Fibroblast of skin of back (primary cell): Measurements from ENCODE around the gene OCA2.
"Not testable (repeated sequence)": the region's sequence is repeated elsewhere in the genome, so short reads cannot be mapped to it uniquely, and the experiment has no call there.

ENCODE experiments used
- DNase-seq: peaks from one replicate; pipeline ENCODE4 v3.0.0-alpha.2; 2013

The OCA2 gene

GRCh38 chr15:27993996-27994780 lies 104.9 kb downstream of the OCA2 start:
- DNase-seq: no peak

DNA sequence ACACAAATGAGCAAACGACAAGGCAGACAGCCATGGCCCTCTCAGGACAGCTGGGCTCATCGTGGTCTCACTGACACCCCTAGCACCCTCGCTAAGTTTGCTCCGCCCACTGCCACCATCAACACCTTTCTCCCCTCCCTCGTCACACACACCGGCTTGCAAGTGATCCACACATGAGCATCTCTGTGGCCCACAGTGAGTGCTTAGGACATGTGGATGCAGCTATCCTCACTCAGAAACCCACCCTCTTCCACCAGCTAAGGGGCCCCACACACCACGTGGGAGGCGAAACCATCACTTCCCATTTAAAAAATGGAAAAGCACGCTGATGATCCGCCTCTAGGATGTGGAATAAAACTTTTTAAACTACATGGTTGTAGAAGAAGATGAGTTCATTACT lies 105.6 kb downstream of the OCA2 start:
- no peak for DNase-seq

DNA sequence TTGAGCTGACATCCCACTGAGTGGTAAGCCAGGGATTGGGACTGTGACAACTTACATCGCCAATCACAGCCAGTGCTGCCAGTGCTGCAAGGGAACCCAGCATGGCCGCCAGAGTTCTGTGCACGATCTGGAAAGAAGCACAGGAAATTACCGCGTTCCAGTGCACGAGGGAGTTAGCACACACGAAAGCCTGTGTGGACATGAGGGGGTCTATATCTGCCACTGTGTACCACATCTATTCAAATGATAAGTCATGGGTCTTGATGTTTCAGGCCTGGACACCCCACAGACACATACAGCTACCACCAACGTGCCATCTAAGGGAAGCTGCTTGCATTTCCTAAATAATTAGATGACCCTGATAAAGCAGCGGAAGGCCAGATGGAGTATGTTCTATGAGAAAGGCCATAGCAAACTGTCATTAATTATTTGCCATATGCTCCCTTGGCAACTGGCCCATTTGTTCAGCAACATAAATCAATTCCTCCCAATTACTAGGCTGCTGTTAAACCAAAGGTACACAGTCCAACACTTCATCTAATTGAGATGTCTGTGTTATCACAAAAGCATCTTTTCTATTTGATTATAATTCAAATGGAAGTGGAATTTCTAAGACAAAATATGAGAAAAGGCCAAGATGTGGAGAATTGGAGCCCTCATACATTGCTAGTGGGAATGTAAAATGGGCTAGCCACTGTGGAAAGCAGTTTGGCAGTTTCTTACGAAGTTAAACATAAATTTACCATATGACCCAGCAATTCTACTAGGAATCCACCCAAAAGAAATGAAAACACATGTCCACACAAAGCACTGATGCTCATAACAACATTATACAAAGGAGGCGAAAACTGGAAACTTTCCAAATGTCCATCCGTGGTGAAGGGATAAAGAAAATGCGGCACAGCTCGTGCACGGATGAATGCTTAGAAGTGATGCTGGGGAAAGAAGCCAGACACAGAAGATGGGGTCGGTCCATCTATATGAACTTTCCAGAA lies 108.3 kb downstream of the OCA2 start:
- DNase-seq: no peak

DNA sequence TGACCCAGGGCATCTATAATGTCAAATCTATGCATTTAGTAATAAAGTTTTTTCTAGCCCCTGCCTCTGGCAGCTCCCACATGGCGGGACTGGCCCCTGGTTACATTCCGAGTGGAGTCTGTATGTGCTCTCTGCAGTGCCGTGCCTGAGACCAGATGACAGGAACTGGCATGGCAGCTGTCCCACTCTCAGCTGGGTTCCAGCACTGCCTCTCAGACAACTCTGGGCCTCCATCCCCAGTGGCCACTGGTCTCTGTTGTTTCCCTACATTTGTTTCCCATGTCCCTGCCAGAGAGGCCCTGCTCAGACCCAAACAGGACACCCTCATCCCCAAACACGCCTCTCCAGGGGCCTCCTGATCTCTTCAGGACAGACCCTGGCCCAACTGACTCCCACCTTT lies 109.3 kb downstream of the OCA2 start:
- DNase-seq: no peak

DNA sequence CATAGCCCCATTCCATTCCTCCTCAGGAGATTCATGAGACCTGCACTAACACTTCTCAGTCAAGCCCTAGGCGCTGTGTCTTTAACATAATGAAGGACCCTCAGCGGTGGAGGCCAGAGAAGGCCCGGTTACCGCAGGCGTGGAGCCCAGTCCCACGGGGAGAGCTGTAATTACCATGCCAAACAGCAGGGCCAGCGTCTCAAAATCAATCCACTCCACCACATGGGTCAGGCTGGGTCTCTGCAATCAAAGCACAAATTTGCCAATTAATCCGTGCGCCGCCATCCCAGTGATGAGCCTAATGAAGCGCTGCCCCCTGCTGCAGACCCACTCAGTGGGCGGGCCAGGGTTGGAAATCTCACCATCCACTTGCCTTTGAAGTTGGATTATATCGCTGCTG lies 109.7 kb downstream of the OCA2 start:
- DNase-seq: no peak

DNA sequence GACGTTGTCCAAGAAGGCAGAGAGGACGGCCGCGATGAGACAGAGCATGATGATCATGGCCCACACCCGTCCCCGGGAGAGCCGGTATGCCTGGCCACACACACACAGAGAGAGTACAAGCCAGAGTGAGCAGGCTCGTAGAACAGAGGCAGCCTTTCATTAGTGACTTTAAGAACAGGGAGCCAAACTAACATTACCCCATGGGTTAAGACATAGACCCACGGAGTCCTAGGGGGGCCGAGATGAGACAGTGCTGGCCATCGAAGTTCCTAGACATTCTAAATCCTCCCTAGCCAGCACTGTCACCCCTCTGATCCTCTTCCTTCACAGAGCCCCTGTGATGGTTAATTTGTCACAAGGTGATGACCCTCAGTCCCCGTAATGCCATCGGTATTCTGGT lies 114.0 kb downstream of the OCA2 start:
- no peak for DNase-seq

GRCh38 chr15:27983496-27983895 lies 115.6 kb downstream of the OCA2 start:
- DNase-seq: no peak

GRCh38 chr15:27977696-27978095 lies 121.4 kb downstream of the OCA2 start:
- peak; percentile 62 for DNase-seq

- no peak for DNase-seq
Observed at GRCh38 chr15:27973886-27974285, 125.2 kb downstream of the OCA2 start.

DNA sequence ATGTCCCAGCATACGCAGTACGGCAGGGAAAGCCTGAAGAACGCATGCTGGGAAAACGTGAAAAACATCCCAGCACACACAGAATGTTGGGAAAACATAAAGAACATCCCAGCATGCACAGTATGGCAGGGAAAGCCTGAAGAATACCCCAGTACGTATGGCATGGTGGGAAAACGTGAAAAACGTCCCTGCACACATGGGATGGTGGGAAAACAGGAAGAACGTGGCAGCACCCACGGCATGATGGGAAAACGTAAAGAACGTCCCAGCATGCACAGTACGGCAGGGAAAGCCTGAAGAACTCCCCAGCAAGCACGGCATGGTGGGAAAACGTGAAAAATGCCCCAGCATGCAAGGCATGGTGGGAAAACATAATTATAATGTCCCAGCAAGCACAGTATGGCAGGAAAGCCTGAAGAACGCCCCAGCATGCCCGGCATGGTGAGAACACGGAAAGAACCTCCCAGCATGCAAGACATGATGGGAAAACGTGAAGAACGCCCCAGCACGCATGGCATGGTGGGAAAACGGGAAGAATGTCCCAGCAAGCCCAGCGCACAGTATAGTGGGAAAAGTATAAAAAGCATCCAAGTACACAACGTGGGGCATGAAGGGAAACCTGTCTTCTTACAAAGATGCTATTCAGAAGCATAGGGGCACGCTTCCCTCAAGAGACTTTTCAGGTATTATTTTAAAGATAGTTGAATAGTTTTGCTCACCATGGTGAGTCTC lies 128.3 kb downstream of the OCA2 start:
- DNase-seq: no peak

DNA sequence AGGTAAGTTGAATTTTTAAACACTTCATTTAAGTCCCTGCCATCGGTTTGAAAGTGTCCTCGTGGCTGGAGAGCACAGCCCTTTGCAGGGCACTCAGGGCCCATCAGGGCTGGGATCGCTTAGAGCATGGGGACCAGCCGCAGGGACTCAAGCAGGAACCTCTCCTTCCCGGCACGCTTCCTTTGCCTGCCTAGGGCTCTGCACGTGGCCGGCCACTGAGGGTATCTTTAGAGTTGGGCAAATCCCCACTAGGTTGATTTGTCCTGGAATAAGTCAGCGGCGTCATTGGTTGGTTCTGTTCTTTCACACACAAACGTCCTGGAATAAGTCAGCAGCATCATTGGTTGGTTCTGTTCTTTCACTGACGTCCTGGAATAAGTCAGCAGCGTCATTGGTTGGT lies 131.6 kb downstream of the OCA2 start:
- no peak for DNase-seq

DNA sequence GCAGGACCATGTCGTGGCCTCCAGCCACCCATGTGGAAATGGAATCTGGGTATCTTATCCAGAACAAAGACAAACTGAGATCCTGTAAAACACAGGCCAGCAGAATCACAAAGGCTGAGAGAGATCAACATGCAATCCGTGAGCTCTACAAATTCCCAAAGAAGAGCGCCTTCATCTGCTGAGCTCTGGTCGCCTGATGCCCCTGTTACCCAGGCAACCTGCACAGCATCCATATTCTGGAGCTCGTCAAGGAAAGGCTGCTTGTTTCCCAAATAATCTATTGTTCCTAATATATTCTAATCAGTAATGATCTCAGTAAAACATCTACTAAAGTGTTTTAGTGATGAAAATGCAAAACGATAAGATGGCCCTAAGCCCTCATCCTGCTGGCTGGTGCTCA lies 133.6 kb downstream of the OCA2 start:
- no peak for DNase-seq

DNA sequence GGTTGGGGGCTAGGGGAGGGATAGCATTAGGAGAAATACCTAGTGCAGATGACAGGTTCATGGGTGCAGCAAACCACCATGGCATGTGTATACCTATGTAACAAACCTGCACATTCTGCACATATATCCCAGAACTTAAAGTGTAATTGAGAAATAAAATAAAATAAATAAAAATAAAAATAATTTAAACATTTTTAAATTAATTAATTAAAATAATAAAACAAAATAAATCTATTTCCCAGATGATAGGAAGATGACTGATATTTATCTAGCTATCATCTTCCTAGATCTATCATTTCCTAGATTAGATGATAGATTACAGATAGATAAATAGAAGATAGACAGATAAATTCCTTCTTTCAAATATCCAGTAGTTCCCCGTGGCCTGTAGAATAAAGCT lies 137.3 kb downstream of the OCA2 start:
- no peak for DNase-seq

- peak; percentile 67 for DNase-seq
Observed at GRCh38 chr15:27958911-27959578, 140.1 kb downstream of the OCA2 start.

DNA sequence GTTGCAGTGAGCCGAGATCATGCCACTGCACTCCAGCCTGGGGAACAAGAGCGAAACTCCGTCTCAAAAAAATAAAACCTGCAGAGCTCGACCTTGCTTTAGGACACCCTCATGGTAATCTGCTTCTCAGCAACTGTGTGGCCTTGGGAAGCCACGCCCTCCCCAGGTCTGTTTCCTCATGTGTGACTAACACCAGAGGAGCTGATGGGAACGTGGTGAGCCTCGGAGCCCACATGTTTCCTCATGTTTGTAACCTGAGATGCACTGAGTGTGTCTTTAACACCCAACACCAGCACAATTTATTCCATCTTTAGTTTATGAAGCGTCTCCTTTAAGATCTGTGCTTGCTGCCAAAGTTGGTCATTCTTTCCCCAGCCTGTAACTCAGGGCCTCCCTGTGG lies 142.8 kb downstream of the OCA2 start:
- no peak for DNase-seq

GRCh38 chr15:27955087-27955486 lies 144.0 kb downstream of the OCA2 start:
- no peak for DNase-seq

- not testable (repeated sequence) for DNase-seq
Observed at GRCh38 chr15:27952593-27952992, 146.5 kb downstream of the OCA2 start.

DNA sequence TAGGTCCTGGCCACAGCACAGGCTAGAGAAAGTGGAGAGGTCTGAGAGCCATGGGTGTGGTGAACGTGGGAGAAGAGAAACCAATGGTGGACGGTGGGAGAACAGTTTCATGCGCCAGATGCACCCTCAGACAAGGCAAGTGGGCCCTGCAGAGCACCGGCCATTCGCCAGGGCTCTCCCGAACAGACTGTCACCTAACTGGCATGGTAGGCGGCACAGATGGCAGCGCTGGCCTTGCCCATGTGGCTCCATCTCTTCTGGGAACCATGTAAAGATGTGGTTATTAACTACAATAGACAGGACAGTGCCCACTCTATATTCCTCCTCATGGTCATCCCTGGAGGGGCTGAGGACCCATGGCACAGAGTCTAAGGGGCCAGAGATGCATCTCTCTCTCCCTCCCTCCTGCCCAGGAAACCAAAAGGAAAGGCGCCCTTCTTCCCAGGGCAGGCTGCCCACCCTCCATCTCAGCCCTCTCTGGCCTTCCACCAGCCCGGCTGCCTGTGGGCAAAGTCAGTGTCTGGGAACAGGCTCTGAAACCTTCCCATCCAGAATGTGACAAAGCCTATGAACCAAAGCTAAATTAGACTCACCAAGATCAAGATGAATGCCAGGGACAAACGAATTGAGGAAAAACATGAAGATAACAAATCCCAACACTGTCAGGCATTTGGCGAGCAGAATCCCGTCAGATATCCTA lies 147.8 kb downstream of the OCA2 start:
- DNase-seq: no peak

DNA sequence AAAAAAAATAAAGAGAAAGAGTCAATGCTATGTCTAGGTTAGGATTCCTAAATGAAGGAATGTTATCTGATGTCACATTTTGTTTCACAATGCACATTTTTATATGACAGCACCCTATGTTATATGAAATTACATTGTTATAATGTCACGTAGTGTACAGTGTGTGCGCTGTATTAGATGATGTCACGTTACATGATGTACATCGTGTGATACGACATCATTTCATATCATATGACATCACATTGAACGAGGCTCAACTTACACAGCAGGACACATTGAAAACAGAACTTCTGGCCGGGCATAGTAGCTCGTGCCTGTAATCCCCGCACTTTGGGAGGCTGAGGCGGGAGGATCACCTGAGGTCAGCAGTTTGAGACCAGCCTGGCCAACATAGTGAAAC lies 150.0 kb downstream of the OCA2 start:
- DNase-seq: no peak

GRCh38 chr15:27939246-27939645 lies 159.9 kb downstream of the OCA2 start:
- no peak for DNase-seq

DNA sequence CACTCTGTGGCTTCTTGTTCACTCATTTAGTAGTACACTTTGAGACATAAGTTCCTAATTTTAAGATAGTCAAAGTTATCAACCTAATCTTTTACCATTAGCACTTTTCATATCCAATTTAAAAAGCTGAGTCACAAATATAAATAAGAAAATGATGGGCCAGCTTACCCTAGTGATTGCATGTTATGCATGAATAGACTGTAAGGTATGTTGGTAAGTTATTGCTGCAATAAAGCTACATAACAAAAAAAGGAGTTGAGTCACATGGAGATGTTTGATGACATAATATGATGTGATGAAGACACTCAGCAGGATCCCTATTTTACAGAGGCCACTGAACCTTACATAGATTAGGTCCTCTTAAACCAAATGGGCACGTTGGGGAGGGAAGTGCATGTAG lies 161.3 kb downstream of the OCA2 start:
- DNase-seq: peak; percentile 41

DNA sequence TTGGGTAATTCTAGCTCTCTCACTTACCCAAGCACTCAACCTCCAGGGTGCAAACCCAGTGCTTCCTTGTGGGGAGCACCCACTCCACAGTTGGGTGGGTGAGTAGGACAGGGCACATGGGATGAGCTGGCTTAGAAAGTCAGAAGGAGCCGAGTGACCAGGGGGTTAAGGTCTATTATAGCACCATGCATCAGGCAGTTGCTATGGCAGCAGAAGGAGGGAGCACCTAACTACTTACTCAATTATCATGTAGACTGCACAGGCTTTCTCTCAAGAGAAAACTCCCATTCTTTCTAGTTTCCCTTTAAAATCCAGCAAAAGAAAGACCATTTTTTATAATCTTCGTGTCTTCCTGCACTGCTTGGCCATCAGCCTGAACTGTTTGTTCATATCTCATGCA lies 163.0 kb downstream of the OCA2 start:
- no peak for DNase-seq
